Measurements from ENCODE around the gene KCNN3.

DNA sequence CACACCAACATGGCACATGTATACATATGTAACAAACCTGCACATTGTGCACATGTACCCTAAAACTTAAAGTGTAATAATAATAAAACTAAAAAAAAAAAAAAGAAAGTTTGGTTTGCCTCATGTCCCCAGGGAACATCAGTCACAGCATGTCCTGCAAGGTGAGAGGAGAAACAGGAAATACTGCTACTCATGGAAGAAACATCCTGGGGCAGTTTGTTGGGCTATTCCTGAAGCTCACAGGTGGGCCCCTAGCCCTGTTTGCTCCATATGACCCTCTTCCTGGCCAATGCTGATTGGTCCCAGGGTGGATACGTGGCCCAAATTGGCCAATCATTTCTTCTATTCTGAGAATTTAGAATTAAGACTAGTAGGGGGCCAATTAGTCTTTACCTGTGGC is 158.7 kb downstream of the KCNN3 start:
- TF ChIP-seq, protein P1, sequence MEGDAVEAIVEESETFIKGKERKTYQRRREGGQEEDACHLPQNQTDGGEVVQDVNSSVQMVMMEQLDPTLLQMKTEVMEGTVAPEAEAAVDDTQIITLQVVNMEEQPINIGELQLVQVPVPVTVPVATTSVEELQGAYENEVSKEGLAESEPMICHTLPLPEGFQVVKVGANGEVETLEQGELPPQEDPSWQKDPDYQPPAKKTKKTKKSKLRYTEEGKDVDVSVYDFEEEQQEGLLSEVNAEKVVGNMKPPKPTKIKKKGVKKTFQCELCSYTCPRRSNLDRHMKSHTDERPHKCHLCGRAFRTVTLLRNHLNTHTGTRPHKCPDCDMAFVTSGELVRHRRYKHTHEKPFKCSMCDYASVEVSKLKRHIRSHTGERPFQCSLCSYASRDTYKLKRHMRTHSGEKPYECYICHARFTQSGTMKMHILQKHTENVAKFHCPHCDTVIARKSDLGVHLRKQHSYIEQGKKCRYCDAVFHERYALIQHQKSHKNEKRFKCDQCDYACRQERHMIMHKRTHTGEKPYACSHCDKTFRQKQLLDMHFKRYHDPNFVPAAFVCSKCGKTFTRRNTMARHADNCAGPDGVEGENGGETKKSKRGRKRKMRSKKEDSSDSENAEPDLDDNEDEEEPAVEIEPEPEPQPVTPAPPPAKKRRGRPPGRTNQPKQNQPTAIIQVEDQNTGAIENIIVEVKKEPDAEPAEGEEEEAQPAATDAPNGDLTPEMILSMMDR (IDR thresholded peaks at IDR 0.05): no peak
- TF ChIP-seq POLR2A (IDR thresholded peaks at IDR 0.05): no peak
